Measurements from ENCODE around the gene NSMCE4A.

GRCh38 chr10:121974019-121974534, 940 bp downstream of the NSMCE4A start:
- TF ChIP-seq CTCF (IDR thresholded peaks at IDR 0.05; ENCODE audit: poor library complexity, severe bottlenecking) (no peak), TAF1 (IDR thresholded peaks at IDR 0.05; ENCODE audit: low read depth) (no peak), POLR2AphosphoS5 (IDR thresholded peaks at IDR 0.05) (peak; percentile 12), RAD21 (conservative IDR thresholded peaks at IDR 0.05) (no peak), EP300 (conservative IDR thresholded peaks at IDR 0.05; ENCODE audit: poor library complexity, severe bottlenecking) (no peak), REST (IDR thresholded peaks at IDR 0.05; ENCODE audit: borderline replicate concordance) (no peak)
